ENCODE measurements around the gene GALNT18.
"Not testable (repeated sequence)": the region's sequence is repeated elsewhere in the genome, so short reads cannot be mapped to it uniquely, and the experiment has no call there.

Gene GALNT18

DNA sequence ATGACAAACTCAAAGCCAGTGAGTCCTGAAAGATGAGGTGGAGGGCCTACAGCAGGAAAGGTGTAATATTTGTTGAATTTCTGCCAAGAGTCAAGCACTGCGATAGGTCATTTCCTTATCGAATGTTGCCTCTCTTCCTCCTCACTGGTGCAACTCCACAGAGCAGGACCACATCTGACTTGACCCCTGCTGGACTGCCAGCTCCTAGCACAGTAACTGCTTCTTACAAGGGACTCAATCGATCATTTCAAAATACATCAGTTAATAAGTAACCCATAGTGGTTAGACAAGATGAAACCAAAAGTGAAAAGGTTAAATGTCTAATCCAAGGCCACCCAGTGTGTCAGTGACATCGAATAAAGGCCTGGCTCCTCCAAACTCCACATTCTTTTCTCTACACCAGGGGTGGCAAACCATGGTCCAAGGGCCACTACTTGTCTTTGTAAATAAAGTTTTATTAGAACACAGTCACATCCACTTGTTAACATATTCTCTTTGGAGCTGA is 170.3 kb downstream of the GALNT18 start:
- no peak for DNase-seq

DNA sequence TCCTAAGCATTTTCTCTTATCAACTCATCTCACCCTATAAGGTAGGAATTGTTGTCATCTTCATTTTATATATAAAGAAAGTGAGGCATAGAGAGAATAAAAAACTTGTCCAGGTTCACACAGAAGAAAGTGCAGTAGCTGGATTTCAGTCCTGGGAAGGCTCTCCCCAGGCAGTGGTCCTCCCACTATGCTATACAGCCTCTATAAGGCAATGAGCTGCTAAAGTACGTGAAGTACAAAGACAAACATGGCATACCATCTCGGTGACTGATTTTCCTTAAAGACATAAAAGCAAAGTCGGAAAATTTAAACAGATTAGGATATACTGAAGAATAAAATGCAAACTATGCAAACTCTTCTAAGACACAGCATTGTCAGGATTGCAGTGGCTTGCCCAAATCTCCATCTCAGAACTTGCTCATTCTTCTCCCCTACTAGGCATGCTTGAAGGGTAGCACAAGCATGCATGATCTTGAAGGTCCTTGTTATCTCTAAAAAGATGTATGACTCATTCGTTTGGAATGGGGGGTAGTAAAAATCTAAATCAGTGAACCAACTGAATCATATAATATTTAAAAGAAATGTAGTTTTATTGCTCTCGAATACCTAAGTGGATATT is 171.0 kb downstream of the GALNT18 start:
- no peak for DNase-seq

DNA sequence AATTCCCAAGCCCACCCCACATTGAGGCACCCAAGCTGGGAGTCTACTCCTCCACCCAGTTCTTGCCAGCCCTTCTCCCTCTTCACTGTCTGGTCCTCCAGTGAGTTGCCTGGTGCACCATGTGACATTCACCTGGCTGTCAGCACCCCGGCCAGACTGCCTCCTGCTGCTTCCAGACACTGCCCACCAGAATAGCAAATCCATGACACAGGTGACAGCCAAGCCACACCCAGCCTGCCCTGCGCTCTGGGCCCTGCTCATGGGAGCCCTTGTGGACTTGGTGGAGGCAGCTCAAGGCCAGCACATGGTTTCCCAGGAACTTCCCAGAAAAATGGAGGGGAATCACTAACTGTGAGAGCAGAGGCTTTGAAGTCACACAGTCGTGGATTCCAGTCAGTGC is 172.5 kb downstream of the GALNT18 start:
- no peak for DNase-seq

DNA sequence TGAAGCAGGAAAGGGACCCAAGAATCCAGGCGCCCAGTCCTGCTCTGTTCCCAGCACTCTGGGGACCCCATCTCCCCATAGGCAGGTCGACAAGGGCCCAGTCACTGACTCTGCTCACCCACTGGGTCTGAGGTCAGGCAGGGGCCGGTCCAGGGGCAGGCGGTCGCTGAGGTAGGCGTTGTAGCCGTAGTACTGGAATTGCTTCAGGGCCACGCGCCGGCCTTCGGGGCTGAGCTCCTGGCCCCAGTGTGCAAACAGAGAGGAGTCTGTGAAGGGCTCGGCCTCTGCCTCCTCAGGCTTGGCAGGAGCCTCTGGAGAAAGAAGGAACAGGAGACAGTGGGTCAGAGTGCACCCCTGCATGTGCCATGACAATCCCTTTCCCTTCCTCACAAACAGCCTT is 173.2 kb downstream of the GALNT18 start:
- DNase-seq: no peak

DNA sequence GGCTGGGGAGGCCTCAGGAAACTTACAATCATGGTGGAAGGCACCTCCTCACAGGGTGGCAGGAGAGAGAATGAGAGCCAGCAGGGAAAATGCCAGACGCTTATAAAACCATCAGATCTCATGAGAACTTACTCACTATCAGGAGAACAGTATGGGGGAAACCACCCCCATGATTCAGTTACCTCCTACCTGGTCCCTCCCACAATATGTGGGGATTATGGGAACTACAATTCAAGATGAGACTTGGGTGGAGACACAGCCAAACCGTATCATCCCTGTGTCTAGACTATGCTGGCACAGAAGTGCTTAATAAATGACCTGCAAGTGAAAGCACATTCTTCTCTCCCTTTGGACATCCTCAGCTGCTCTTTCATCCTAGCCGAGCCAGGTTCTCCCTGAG is 174.2 kb downstream of the GALNT18 start:
- not testable (repeated sequence) for DNase-seq

DNA sequence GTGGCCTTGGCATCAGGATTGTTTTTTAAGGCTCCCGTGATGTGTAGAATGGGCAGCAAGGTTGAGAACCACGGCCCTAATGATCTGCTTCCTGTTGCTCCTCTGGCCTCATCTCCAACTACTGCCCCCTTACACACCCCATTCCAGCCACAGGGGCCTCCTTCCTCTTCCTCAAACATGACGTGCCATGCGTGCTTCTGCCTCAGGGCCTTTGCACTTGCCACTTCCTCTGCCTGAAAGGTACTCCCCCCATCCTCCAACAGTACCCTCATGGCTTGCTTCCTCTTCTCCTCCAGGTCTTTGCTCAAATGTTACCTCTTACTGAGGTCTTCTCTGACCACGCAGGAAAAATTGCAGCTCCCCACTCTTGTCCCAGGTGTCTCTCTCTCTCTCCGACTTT is 174.8 kb downstream of the GALNT18 start:
- no peak for DNase-seq

DNA sequence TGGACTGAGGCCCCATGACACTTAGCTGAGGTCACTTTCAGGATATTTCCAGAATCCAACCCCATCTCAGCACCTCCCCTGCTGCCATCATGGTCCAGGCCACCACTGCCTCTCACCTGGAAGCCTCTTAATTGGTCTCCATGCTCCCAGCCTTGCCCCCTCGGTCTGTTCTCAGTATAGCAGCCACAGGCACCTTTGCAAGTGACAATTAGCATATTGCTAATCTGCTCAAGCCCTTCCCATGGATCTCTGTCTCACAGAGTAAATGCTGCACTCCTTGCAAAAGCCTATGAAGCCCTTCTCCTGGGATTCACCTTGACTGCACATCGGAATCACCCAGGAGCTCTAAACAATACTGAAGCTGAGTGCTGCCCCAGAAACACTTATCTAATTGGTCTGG is 175.2 kb downstream of the GALNT18 start:
- DNase-seq: no peak

DNA sequence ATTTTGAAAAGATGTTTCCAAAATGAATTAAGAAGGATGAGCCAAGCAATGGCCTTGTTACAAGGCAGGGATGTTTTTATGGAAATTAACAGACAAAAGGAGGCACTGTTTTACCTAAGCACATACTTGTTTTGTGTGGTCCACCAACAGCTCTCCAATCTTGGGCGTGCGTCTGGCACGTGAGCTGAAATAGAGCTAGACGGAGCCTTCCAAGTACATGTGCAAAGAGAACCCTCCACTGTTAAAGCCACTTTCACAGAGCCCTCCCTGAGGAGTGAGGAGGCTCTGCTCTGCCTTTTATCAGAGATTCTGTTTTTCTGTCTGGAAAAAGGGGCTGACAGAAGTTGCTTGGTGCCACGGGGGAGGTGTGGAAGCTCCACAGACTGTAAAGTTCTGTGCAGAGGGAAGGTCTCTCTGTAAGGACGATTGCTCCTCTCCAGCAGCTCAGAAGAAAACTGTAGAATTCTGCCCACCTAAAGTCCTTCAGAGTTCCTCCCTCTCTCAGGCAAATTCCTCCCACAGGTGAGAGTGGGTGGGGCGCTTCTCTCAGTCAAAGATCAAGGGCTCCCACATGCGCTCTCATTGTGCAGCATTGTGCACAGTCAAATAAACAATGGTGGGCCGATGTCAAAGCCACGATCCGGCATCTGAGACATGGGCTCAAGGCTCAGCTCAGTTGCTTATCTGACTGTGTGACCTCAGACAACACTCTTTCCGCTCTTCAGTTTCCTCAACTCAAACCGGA is 176.2 kb downstream of the GALNT18 start:
- DNase-seq: no peak

DNA sequence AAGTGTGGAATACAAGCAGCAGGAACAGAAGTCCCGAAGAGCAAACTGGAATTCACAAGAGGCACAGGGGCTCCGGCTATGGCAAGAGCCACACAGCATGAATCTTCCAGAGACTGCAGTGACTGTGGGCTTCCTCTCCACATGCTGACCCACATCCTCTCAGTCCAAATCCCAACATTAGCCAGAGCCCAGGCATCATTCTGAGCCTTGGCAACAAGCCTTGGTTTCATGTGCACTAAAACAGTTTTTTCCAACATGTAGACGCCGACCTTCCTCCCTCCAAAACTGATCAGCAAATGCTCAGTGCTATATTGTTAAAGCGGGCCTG is 177.0 kb downstream of the GALNT18 start:
- DNase-seq: no peak

DNA sequence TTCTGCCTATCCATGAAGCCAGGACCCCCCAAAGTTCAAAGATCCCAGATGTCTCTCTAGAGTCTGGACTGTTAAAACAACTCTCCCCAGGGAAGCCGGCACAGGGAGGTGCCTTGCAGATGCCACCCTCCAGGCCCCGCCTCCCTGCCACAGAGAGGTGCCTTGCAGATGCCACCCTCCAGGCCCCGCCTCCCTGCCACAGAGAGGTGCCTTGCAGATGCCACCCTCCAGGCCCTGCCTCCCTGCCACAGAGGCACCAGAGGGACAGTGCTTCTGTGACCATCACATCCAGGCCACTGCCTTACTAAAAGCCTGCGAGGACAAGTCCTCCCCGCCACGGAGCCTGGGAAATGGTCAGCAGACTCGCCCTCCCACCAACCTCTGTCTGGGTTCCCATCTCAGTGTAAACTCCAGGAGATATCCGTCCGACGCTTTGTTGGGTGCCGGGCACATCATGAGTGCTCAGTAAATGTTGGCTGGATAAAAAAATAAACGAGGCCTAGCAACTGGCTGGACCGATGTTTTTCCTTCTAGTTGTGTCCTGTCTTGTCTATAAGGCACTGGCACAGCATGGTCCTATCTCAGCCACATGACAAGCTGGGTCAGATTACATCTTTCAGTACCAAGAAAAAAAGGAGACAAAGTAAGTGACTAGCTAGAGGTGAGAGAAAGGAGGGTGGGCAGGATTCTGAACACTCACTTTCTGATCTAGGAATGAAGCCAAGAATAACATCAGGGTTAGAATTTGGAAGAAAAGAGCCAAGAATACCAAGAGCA is 177.6 kb downstream of the GALNT18 start:
- no peak for DNase-seq

DNA sequence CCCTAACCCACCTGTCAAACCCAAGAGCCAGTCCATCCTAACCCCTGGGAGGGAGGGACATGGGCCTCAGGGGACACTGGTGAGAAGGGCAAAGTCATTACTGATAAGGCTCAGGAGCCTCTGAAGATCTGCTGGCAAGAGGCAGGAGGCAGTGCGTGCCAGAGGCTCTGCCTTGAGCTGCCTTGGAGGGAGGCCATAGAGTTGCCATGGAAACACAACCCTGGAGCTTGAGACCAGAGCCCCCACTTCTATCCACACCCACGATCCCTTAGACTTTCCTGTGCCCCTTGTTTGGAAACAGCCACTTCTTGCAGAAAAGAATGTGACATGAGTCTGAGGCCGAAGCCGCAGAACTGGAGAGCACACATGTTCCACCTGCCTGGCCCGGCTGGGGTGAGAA is 179.0 kb downstream of the GALNT18 start:
- DNase-seq: no peak

DNA sequence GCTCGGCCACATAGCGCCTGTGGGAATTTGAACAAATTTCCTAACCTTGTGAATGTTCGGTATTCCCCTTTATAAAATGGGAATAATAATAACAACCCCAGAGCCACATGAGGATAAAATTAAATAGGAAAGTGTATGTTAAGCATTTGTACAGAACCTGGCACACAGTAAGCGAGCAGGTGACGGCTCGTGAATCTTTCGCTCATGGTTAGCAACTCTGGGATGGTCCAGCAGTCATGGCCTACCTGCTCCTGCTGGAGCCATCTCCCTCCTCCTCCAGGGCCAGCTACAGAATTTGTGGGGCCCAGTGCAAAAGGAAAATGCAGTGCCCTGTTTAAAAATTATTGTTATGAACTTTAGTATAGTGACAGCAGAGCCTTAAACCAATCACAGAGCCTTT is 180.3 kb downstream of the GALNT18 start:
- no peak for DNase-seq

DNA sequence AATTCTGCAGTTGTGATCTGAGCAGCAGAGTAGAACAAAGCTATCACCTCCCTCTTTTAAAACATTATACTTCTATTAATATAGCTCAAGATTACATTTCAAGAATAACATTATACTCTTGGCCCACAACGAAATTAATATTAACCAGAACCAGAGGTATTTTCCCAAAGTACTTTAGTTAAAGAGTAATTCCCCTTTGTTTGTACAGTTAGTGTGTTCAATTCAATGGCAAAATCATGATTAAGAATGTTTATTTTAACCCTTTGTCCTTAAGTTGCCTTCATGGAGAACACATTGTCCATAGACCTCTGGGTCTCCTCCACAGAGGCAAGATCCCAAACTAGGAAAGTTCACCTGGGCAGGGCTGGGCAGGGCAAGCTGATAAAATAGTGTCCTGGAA is 180.7 kb downstream of the GALNT18 start:
- DNase-seq: no peak

DNA sequence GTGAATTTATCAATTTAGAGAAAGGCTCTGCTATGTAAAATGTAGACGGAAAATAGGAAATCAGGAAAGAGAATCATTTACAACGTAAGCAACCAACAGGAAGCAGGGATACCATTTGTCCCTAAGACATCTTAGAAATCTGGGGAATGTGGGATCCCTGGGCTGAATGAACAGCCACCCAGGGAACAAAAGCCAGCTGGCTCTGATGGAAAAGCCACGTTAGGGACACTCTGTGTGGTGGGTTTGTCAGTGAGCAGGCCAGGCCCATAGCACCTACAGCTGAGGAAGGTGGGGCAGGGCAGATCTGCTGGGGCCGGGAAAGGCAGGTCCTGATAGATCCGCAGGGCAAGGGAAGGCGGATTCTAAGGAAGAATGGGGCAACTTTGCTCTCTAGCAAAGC is 181.7 kb downstream of the GALNT18 start:
- DNase-seq: no peak

DNA sequence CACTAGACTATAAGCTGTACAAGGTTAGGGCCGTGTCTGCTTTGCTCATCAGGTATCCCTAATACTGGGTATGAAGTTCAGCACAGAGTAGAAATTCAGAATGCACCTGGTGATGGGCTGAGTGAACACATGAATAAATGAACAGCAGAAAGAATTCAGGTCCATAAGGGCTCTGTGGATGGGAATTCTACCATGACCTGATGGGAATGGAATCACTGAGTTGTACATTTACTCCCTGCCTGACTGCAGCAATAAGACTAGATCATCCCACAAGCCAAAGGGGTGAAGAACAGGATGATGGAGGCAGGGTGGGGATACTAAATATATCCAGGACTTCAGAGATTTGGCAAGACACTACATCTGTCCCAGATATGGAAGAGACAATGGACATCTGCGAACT is 182.2 kb downstream of the GALNT18 start:
- DNase-seq: no peak

DNA sequence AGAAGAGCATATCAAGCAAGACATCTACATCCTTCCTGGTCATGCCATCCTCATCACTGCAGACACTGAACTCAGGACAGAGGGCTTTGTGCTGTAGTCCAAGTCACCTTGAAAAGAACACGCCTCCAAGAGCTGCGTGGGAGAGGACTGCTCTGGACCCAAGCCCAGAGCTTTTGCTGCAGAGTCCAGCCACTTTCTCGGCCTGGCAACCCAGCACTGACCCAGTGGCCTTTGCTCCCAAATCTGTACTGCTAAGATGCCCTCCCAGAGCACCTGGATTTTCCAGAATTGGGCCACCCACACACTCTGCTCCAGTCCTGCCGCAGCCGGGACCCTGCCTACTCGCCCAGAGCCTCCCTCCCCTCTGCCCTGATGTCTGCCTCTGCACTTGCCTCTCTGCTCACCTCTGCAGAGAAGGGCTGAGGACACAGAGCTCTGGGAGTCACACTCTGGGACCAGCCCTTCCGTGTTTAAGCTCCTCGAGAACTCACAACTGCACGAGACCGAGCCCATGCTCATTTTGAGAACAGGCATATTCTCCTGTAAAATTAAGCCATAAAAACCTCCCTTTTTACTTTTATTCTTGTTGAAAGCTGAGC is 185.0 kb downstream of the GALNT18 start:
- DNase-seq: no peak

DNA sequence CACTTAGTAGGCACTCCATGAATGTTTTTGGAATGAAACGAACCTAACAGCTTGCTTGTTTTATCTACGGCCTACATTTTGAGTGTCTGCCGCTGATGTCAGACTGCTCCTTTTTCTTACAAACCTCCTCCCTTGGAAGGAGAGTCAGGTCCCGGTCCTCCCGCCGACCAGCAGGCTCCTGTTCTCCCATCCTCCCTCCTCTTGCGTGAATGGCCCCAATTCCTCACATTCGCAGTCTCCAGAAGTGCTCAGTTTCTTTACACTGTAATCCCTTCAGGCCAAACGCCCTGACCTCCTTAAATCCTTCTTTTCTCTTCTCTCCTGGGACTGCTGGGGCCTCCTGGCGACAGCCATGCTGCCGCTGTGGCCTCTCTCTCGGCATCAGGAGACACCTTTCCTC is 186.2 kb downstream of the GALNT18 start:
- DNase-seq: no peak

DNA sequence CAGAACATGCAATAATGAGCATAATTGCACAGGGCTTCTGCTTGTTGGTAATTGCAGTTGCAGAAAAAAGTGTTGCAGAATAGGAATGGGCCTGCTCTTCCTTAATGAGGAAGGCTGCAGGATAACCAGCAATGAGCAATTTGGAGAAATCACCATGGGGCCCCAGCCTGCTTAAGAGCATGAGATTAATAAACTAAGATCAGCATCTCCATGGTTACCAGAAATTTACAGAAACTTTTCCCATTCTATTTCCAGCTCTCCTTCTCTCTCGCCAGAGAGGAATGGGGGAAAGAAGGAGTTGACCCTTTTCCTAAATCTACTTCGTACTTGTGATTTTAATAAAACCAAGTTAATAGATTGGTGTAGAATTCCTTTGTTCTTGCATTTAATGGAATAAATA is 187.8 kb downstream of the GALNT18 start:
- no peak for DNase-seq

DNA sequence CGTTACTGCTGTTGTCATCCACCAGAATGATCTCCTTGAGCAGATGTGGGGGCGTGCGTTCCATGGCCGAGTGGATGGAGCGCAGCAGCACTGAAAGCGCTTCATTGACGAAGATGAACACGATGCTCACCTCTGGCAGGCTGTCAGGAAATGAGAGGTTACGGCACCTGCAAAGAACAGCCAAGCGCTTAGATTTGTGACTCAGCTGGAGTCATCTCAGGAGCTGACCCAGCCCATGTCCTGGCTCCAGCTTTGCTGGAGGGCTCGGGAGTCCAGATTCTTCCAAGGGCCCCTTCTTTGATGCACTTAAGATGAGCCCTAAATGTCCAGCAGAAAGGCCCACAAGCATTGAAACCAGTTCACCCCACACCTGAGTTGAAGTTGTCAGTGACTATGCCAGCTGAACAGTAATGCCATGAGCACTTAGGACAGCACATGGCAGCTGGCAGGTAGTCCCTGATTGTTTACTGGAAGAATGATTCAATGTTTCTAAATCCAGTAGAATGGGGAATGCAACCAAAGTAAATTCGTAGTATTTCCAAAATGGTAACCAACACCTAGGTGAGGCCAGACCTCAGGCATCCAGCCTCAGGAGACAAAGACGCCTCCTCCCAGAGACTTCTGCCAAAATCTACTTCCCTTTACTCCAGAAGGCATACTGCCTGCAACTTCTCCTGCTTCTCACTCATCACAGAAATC is 189.0 kb downstream of the GALNT18 start:
- no peak for DNase-seq

DNA sequence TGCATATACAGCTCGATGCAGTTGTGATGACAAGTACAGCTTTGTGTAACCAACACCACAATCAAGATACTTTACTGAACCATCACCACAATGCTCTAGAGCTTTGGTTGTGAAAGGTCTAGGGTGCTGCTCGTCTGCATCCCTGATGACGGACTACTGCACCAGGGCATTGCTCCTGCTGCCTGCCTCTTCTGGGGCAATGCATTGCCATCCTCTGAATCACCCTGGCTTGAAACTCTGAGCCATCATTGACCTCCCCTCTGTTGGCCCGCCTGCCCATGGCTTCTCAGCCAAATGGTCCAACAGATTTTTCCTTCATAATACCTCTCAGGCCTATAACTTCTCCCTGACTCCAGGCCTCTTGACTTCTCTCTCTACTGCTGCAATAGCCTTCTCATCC is 191.4 kb downstream of the GALNT18 start:
- DNase-seq: no peak

DNA sequence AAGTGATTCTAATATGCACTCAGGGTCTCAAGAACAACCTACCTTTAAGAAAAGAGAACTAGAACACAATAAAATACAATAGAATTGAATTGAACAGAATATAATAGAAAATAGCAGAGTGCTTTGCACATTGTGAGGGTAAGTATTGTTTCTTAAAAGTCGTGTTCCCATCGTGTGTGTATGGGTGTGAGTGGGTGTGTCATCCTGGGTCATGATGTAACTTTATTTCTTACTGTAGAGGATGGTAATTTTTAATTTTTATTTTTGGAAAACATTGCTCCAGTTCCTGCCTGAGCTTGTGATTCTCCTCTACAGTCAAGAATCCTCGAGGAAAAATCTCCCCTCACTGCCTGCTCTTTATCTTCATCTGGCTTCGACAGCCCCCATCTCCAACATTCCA is 193.1 kb downstream of the GALNT18 start:
- no peak for DNase-seq

DNA sequence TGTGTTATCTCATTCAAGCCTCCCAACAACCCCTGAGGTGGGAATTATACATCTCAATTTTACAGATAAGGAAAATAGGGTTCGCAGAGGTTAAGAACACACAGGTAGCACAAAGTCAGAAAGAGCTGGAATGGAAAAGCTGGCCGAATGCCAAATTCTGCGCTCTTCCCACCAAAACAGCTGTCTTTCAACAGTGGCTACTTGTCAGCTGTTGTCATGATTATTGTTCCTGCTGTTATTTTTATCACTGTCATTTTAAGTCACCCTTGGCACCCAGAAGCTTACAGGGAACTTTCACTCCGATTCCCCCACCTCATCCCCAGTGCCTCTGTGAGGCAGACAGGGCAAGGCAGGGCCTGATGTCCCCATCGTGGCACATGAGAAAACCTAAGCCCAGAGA is 194.3 kb downstream of the GALNT18 start:
- peak; percentile 79 for DNase-seq

DNA sequence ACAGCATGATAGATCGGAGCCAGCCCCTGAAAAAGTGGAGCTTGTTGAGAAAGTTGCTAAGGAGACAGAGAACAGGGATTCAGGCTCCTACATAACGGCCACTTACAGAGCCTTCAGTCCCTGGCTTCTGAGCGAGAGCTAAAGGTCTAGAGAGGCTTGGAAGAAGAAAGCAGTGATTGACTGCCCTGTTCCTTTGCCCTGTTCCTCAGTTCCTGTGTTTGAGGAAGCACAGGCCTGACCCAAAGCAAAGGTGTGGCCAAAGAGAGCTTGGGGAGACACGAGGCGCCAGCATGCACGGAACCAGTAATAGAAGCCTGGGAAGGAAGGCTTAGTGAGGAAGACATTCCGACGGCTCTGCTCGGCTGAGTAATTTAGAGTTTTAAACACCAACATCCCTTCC is 194.7 kb downstream of the GALNT18 start:
- no peak for DNase-seq
